AG09319 (cell line): ENCODE results near the gene RBM11.
"Not testable (repeated sequence)": the region's sequence is repeated elsewhere in the genome, so short reads cannot be mapped to it uniquely, and the experiment has no call there.

ENCODE experiments used
- DNase-seq: peaks from one replicate; pipeline ENCODE4 v3.0.0-alpha.2; 2010; ENCODE audit warnings: low read depth; ENCODE audit errors: extremely low read depth
- CTCF ChIP-seq: IDR thresholded peaks from 2 replicates; pipeline ENCODE4 v1.5.1; 2011; ENCODE audit warnings: low read depth, mild to moderate bottlenecking, inconsistent platforms, low read length, moderate library complexity

The RBM11 gene, protein sequence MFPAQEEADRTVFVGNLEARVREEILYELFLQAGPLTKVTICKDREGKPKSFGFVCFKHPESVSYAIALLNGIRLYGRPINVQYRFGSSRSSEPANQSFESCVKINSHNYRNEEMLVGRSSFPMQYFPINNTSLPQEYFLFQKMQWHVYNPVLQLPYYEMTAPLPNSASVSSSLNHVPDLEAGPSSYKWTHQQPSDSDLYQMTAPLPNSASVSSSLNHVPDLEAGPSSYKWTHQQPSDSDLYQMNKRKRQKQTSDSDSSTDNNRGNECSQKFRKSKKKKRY

GRCh38 chr21:14215971-14216641 lies at the start of gene RBM11:
Gene RBM11, plus strand, starts transcription at chr21:14216157. Its CDS starts 30 bp downstream, at chr21:14216187.
- no peak for TF ChIP-seq CTCF
- DNase-seq = no peak

DNA sequence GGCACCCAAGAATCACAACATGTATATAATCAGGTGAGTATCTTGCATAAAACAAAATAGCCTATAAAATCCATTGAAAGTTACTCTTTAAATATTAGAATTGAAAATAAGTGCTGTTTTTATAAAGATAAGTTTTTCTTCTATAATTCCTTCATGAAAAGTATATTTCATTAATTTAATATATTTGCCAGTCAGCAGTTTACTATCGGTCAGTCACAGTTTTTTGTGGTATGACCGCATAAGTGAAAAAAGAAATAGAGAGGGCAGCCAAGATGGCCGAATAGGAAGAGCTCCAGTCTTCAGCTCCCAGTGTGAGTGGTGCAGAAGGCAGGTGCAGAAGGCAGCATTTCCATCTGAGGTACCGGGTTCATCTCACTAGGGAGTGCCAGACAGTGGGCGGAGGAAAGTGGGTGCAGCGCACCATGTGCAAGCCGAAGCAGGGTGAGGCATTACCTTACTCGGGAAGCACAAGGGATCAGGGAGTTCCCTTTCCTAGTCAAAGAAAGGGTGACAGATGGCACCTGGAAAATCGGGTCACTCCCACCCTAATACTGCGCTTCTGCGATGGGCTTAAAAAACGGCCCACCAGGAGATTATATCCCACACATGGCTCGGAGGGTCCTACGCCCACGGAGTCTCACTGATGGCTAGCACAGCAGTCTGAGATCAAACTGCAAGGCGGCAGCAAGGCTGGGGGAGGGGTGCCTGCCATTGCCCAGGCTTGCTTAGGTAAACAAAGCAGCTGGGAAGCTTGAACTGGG lies 49.3 kb upstream of the RBM11 start:
- DNase-seq = not testable (repeated sequence)

- no peak for DNase-seq
- TF ChIP-seq CTCF = no peak
Observed at GRCh38 chr21:14206222-14206621, 9.7 kb upstream of the RBM11 start.

- TF ChIP-seq CTCF = no peak
- DNase-seq = no peak
Observed at GRCh38 chr21:14210738-14211137, 5.2 kb upstream of the RBM11 start, which contains the start of gene LIPI. Gene LIPI, minus strand, starts transcription at chr21:14210955. Its CDS starts 110 bp downstream, at chr21:14210845.

- DNase-seq = no peak
- no peak for TF ChIP-seq CTCF
Observed at GRCh38 chr21:14213164-14213563, 2.8 kb upstream of the RBM11 start.

DNA sequence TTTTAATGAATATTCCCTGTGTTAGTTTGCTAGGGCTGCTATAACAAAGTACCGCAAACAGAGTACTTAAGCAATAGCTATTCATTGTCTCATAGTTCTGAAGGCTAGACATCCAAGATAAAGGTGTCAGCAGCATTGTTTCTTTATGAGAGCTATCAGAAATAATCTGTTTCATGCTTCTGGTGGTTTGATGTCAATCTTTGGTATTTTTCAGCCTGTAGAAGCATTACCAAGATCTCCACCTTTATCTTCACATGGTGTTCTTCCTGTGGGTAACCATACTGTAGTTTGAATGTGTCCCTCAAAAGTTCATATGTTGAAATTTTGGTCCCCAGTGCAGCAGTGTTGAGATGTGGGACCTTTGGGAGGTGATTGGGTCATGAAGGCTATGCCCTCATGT lies 7.4 kb downstream of the RBM11 start:
- DNase-seq = no peak
- TF ChIP-seq CTCF = no peak

- no peak for TF ChIP-seq CTCF
Observed at GRCh38 chr21:14229399-14229798, 13.4 kb downstream of the RBM11 start.

More at GRCh38 chr21:14229399-14229798, 13.4 kb downstream of the RBM11 start:
- DNase-seq = no peak
